Measurements from ENCODE around the gene DNAH2.

Gene DNAH2

DNA sequence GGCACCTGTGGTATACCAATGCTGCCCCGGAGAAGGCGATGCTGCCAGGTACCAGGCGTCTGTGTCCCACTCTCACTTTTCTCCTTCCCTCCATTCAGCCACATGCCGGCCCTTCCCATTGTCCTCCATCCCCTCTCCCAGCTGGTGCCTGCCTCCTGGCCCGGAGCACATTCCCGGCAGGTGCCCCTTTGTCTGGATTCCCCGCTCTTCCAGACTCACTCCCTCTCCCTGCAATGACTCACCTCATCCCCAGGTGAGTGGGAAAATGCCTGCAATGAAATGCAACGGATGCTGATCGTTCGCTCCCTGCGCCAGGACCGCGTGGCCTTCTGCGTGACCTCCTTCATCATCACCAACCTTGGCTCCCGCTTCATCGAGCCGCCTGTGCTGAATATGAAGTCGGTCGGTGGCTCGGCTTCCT, 106.0 kb downstream of the DNAH2 start:
- FAIRE-seq, result no peak

GRCh38 chr17:7824021-7824924, 106.7 kb downstream of the DNAH2 start:
- FAIRE-seq, result no peak

- no peak for FAIRE-seq
Measured at GRCh38 chr17:7825206-7825990, 107.9 kb downstream of the DNAH2 start.

DNA sequence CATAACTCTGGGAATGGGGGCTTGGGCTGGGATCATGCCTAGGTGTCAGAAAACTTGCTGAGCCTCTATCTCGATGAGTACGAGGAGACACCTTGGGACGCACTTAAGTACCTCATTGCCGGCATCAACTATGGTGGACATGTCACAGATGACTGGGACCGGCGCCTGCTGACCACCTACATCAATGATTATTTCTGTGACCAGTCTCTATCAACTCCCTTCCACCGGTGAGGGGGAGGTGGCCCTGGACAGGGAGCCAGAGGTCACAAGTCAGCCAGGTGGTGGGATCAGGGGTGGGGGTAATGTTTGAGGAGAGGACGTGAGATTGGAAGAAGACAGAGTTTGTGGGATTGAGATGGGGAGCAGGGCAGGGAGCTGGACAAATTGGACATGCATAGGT, 113.1 kb downstream of the DNAH2 start:
- no peak for FAIRE-seq

- FAIRE-seq, result no peak
Measured at GRCh38 chr17:7831233-7831632, 113.7 kb downstream of the DNAH2 start.

- FAIRE-seq, result no peak
Measured at GRCh38 chr17:7832431-7832830, 114.9 kb downstream of the DNAH2 start.

- no peak for FAIRE-seq
Measured at GRCh38 chr17:7833011-7833794, 115.7 kb downstream of the DNAH2 start.

DNA sequence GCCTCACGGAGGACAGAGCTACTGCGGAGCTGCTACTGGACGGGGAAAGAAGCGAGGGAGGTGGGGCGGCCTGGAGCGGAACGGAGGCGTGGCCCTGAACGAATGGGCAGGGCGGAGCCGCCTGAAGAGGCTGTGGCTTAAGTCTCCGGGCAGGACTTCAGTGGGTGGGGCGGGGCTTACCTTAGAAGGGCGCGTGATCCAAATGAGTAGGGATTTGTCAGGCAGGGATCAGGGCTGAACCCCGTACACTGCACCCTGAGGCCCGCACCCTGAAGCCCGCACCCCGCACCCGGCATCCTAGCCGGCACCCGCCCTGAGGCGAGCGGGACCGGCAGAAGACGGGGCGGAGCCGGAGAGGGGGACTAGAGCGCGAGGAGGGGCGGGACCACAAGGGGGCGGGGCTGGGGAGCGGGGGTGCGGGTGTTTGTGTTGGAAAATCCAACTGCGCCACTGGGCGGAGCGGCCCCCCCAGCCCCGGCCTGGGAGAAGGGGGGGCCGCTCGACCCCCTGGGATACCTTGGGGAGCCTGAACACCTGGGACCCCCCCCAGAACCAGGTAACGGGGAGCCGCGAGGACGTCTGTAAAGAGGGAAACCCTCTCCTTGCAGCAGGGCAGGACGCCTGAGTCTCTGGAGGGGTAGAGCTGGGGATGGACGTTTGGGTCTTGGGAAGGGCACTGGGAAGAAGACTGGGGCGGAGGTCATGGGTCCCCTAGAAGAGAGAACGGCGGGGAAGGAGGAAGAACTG, 116.4 kb downstream of the DNAH2 start, which contains the start of gene KDM6B:
Gene KDM6B (plus strand): TSS at position 423 of the 747 bp plus-strand sequence. CDS start 11,338 bp downstream, outside the sequence.
- no peak for FAIRE-seq

- no peak for FAIRE-seq
Measured at GRCh38 chr17:7834542-7834956, 117.0 kb downstream of the DNAH2 start.

DNA sequence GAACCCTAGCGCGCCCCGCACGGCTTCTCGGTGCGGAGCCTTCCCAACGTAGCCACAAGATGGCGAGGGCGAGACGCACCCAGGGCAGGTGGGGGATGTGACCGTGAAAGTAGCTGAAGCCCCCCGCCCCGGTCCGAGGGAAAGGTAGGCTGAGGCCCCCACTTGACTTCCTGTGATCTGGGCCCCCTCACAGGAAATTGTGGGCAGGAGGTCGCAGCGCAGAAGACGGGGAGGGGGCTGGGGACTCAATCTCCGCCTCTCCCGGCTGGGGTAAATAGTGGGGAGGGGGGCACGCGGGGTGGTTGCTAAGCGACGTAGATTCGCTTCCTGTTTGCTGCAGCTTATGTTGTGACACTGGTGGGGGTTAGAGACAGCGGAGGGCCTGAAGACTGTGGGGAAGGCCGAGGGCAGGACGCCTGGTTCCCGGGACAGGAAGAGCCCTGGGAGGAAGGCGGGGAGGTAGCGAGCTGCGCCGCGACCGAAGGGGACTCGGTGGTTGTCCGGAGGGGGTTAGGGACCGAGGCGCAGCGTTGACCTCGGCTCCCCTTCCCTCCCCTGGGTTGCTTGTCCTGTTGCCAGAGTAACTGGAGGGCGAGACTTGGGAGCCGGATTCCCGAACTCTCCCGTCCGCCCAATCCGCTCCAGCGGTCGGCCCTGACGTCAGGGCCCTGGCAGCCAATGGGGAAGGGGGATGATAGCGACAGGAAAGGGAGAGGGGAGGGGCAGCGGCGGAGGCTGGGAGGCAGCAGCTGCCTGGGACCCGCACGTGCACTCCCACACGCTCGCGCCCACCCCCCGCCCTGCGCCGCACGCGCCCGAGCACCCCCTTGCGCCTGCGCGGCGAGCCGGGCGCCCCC, 117.6 kb downstream of the DNAH2 start:
- no peak for FAIRE-seq

DNA sequence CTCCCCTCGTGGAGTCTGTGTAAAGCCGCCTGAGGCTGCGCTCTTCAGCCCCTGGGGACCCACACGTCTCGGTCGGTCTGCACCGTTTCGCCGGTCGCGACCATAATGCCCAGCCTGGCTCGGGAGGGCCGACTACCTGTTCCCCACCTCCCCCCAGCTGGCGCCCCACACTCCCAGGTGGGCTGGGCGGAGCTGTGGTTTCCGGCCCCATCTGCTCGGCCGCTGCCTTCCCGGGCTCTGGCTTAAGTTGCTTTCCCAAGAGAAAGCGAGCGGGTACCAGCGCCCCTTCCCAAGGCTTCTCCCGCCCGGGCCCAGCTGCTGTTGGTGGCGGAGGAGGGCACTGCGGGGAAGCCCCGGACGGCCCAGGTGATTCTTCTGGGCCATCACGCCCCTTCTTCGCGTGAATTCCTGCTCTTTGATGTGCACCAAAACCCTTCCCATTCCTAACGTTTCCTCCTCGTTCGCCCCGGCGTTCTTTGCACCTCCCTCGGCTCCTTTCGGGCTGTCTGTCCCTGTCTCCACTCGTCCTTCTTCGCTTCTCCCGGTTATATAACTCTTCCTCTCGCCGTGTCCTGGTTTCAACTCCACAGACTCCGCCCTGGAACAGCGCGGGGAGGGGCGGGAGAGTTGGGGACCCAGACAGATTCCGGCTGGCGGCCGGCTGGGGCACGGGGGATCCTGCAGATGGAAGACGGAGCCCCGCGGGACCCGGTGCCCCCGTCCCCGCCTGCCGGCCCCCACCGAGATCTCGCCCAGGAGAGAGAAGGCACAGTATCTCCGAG, 118.5 kb downstream of the DNAH2 start:
- FAIRE-seq, result no peak

GRCh38 chr17:7836596-7837407, 119.3 kb downstream of the DNAH2 start:
- no peak for FAIRE-seq

DNA sequence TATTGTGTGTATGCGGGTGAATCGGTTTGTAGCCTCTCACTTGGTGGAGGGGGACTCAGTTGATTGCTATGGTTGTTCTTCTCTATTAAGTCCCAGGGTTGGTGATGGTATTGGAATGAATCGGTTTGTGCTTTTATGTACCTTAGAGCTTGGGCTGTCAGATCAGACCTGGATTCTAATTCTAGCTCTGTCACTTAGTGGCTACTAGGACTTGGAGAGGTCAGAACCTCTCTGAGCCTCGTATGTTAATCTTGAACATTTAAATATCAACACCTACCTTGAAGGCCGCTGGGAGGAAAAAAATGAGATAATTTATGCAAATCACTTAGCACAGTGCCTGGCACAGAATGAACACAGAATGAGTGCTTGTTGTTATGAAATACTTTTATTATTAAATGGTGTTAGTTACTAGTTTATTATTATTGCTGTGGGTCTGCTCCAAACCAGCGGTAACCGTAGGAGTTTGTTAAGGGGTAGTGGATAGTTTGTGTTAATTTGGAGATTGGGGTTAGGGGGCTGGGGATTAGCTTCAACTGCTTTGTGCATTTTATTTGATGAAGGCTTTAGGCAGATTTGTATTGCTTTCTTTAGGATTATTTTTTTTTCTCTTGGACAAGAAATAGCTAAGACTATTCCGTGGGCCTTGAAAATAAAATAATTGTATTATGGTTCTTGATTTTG, 120.0 kb downstream of the DNAH2 start:
- no peak for FAIRE-seq

- no peak for FAIRE-seq
Measured at GRCh38 chr17:7838090-7839075, 120.8 kb downstream of the DNAH2 start.

- FAIRE-seq, result no peak
Measured at GRCh38 chr17:7839190-7839875, 121.8 kb downstream of the DNAH2 start.

- FAIRE-seq, result no peak
Measured at GRCh38 chr17:7839876-7840261, 122.3 kb downstream of the DNAH2 start.

GRCh38 chr17:7840441-7840840, 122.9 kb downstream of the DNAH2 start:
- no peak for FAIRE-seq
